DMS53 (cell line): ENCODE data around the gene PPP1R27.

Experiments used
- DNase-seq: peaks from one replicate; lab custom pipeline; 2025; lab: John Stamatoyannopoulos, UW

Gene PPP1R27

GRCh38 chr17:81834831-81835267, at the start of gene PPP1R27:
Gene PPP1R27, minus strand, starts transcription at chr17:81835050. Its CDS starts 97 bp downstream, at chr17:81834953.
- DNase-seq = no peak

- DNase-seq = no peak
Observed at GRCh38 chr17:81884520-81884919, 49.7 kb upstream of the PPP1R27 start.

GRCh38 chr17:81879121-81879520, 44.3 kb upstream of the PPP1R27 start:
- no peak for DNase-seq

GRCh38 chr17:81878294-81878693, 43.4 kb upstream of the PPP1R27 start:
- no peak for DNase-seq

- DNase-seq = no peak
Observed at GRCh38 chr17:81877569-81877968, 42.7 kb upstream of the PPP1R27 start.

- peak; percentile 78 for DNase-seq
Observed at GRCh38 chr17:81871387-81872230, 36.8 kb upstream of the PPP1R27 start.

- DNase-seq = peak; percentile 96
Observed at GRCh38 chr17:81870981-81871386, 36.1 kb upstream of the PPP1R27 start, which contains the start of gene ARHGDIA. Gene ARHGDIA, minus strand, starts transcription at chr17:81871337. Its CDS starts 1,407 bp downstream, at chr17:81869930.

GRCh38 chr17:81870131-81870980, 35.5 kb upstream of the PPP1R27 start:
- peak; percentile 71 for DNase-seq

GRCh38 chr17:81869221-81870130, 34.6 kb upstream of the PPP1R27 start:
- peak; percentile 58 for DNase-seq

GRCh38 chr17:81868674-81869220, 33.9 kb upstream of the PPP1R27 start:
- DNase-seq = peak; percentile 78

- DNase-seq = peak; percentile 74
Observed at GRCh38 chr17:81867991-81868673, 33.3 kb upstream of the PPP1R27 start.

GRCh38 chr17:81867170-81867990, 32.5 kb upstream of the PPP1R27 start:
- DNase-seq = peak; percentile 88

GRCh38 chr17:81866440-81867169, 31.8 kb upstream of the PPP1R27 start:
- no peak for DNase-seq

GRCh38 chr17:81865733-81866439, 31.0 kb upstream of the PPP1R27 start:
- peak; percentile 94 for DNase-seq

GRCh38 chr17:81865358-81865732, 30.5 kb upstream of the PPP1R27 start:
- DNase-seq = no peak

- DNase-seq = no peak
Observed at GRCh38 chr17:81863833-81864768, 29.3 kb upstream of the PPP1R27 start.

GRCh38 chr17:81863123-81863675, 28.3 kb upstream of the PPP1R27 start:
- no peak for DNase-seq
